H9 (cell line): Measurements from ENCODE around the gene RAB27B. TPM values are rescaled to one million over a fixed set of nuclear protein-coding genes. Genes with fewer than 3 reads are reported as not detected.

Source experiments
- DNase-seq: peaks from one replicate; pipeline ENCODE4 v3.0.0-alpha.2; 2017
- H2AFZ ChIP-seq: one replicate; pipeline ENCODE4 v1.6.1; 2013; ENCODE audit warnings: mild to moderate bottlenecking, low read length, control low read depth, moderate library complexity
- H2AK5ac ChIP-seq: 2 replicates; pipeline ENCODE4 v1.6.1; 2013; ENCODE audit warnings: low read length, control low read depth, mixed read lengths; ENCODE audit not compliant: insufficient read length
- H2BK120ac ChIP-seq: one replicate; pipeline ENCODE4 v1.6.1; 2013; ENCODE audit warnings: low read depth, mild to moderate bottlenecking, low read length, control low read depth, inconsistent platforms; ENCODE audit not compliant: poor library complexity, severe bottlenecking
- H2BK12ac ChIP-seq: 2 replicates; pipeline ENCODE4 v1.6.1; 2013; ENCODE audit warnings: low read length, control low read depth, mixed read lengths, low read depth; ENCODE audit not compliant: insufficient read length
- H2BK15ac ChIP-seq: 2 replicates; pipeline ENCODE4 v1.6.1; 2013; ENCODE audit warnings: low read depth, low read length, control low read depth
- H2BK20ac ChIP-seq: one replicate; pipeline ENCODE4 v1.6.1; 2013; ENCODE audit warnings: low read depth, mild to moderate bottlenecking, low read length, control low read depth, inconsistent platforms; ENCODE audit not compliant: poor library complexity, severe bottlenecking
- H2BK5ac ChIP-seq: 2 replicates; pipeline ENCODE4 v1.6.1; 2013; ENCODE audit warnings: low read length, control low read depth, mixed read lengths; ENCODE audit not compliant: insufficient read length
- H3K14ac ChIP-seq: 2 replicates; pipeline ENCODE4 v1.6.1; 2013; ENCODE audit warnings: low read length, control low read depth; ENCODE audit not compliant: insufficient read depth
- H3K18ac ChIP-seq: 2 replicates; pipeline ENCODE4 v1.6.1; 2013; ENCODE audit warnings: low read depth, mild to moderate bottlenecking, mixed read lengths, low read length, control low read depth; ENCODE audit not compliant: insufficient read length
- H3K23ac ChIP-seq: 2 replicates; pipeline ENCODE4 v1.6.1; 2013; ENCODE audit warnings: low read length, control low read depth, mixed read lengths, low read depth; ENCODE audit not compliant: insufficient read length
- H3K23me2 ChIP-seq: 2 replicates; pipeline ENCODE4 v1.6.1; 2013; ENCODE audit warnings: low read depth, mild to moderate bottlenecking, mixed read lengths, low read length, control low read depth; ENCODE audit not compliant: insufficient read length, poor library complexity, severe bottlenecking
- H3K27ac ChIP-seq: 2 replicates; pipeline ENCODE4 v1.5.1; 2013; ENCODE audit warnings: low read length, control low read depth, mixed read lengths, low read depth; ENCODE audit not compliant: insufficient read length
- H3K27me3 ChIP-seq: 2 replicates; pipeline ENCODE4 v1.6.1; 2013; ENCODE audit warnings: low read length, control low read depth, inconsistent platforms; ENCODE audit not compliant: insufficient read depth
- H3K4ac ChIP-seq: 2 replicates; pipeline ENCODE4 v1.6.1; 2013; ENCODE audit warnings: low read depth, mild to moderate bottlenecking, control low read depth, inconsistent platforms, low read length, moderate library complexity
- H3K4me1 ChIP-seq: 2 replicates; pipeline ENCODE4 v1.6.1; 2013; ENCODE audit warnings: low read length, control low read depth, inconsistent platforms; ENCODE audit not compliant: insufficient read depth
- H3K4me2 ChIP-seq: 2 replicates; pipeline ENCODE4 v1.6.1; 2013; ENCODE audit warnings: low read length, control low read depth, mixed read lengths; ENCODE audit not compliant: insufficient read length, insufficient read depth
- H3K56ac ChIP-seq: 2 replicates; pipeline ENCODE4 v1.6.1; 2013; ENCODE audit warnings: low read depth, mild to moderate bottlenecking, mixed read lengths, low read length, control low read depth; ENCODE audit not compliant: insufficient read length
- H3K79me1 ChIP-seq: 2 replicates; pipeline ENCODE4 v1.6.1; 2013; ENCODE audit warnings: low read depth, mild to moderate bottlenecking, moderate library complexity, low read length, control low read depth, inconsistent platforms; ENCODE audit not compliant: insufficient read depth, poor library complexity, severe bottlenecking
- H3K79me2 ChIP-seq: 2 replicates; pipeline ENCODE4 v1.6.1; 2013; ENCODE audit warnings: low read length, control low read depth, inconsistent platforms; ENCODE audit not compliant: insufficient read depth
- H3K9ac ChIP-seq: 2 replicates; pipeline ENCODE4 v1.6.1; 2013; ENCODE audit warnings: low read length, control low read depth, mixed read lengths; ENCODE audit not compliant: insufficient read length; ENCODE audit errors: extremely low read depth
- H3K9me3 ChIP-seq: one replicate; pipeline ENCODE4 v1.6.1; 2013; ENCODE audit warnings: low read depth, low read length, inconsistent platforms; ENCODE audit not compliant: control insufficient read depth
- H3T11ph ChIP-seq: one replicate; pipeline ENCODE4 v1.6.1; 2013; ENCODE audit warnings: mild to moderate bottlenecking, low read length, control low read depth, inconsistent platforms
- H4K20me1 ChIP-seq: one replicate; pipeline ENCODE4 v1.6.1; 2013; ENCODE audit not compliant: control insufficient read depth, insufficient read length, insufficient read depth
- H4K5ac ChIP-seq: 2 replicates; pipeline ENCODE4 v1.6.1; 2013; ENCODE audit warnings: low read depth, mild to moderate bottlenecking, mixed read lengths, low read length, control low read depth; ENCODE audit not compliant: insufficient read length
- H4K8ac ChIP-seq: replicated peaks from 2 replicates; pipeline ENCODE4 v1.6.1; 2013; ENCODE audit warnings: low read length, control low read depth, mixed read lengths, low read depth; ENCODE audit not compliant: insufficient read length
- H4K91ac ChIP-seq: 2 replicates; pipeline ENCODE4 v1.6.1; 2013; ENCODE audit warnings: low read depth, mild to moderate bottlenecking, moderate library complexity, mixed read lengths, low read length, control low read depth; ENCODE audit not compliant: insufficient read length
- H3K27ac Mint-ChIP-seq, 3 experiments: 2 replicates in 2 of 3; 3 replicates in 1 of 3; pipeline ENCODE4 v1.8.0; 2020 to 2021; ENCODE audit warnings: mixed read lengths in 3 of 3, mild to moderate bottlenecking in 1 of 3, moderate library complexity in 1 of 3
- H3K27me3 Mint-ChIP-seq: 2 replicates; pipeline ENCODE4 v1.8.0; 2021; ENCODE audit warnings: low read depth, mild to moderate bottlenecking, moderate library complexity, mixed read lengths
- H3K36me3 Mint-ChIP-seq, 3 experiments: 2 replicates in 2 of 3; 3 replicates in 1 of 3; pipeline ENCODE4 v1.8.0; 2020 to 2021; ENCODE audit warnings: low read depth in 3 of 3, mixed read lengths in 3 of 3; ENCODE audit not compliant: insufficient read depth in 1 of 3
- H3K4me1 Mint-ChIP-seq, 2 experiments: 2 replicates each; pipeline ENCODE4 v1.8.0; 2020; ENCODE audit warnings: mixed read lengths in 2 of 2
- H3K4me3 Mint-ChIP-seq, 2 experiments: 2 replicates in 1 of 2; 3 replicates in 1 of 2; pipeline ENCODE4 v1.8.0; 2020 to 2021; ENCODE audit warnings: mild to moderate bottlenecking in 2 of 2, mixed read lengths in 2 of 2, moderate library complexity in 1 of 2
- H3K9me3 Mint-ChIP-seq, 2 experiments: 2 replicates in 1 of 2; 3 replicates in 1 of 2; pipeline ENCODE4 v1.8.0; 2020; ENCODE audit warnings: mild to moderate bottlenecking in 2 of 2, mixed read lengths in 2 of 2, moderate library complexity in 1 of 2
- CTCF ChIP-seq: fragments of 200-600 bp; sonication (generic); conservative IDR thresholded peaks from 3 replicates; pipeline ENCODE4 v1.8.0; 2021; ENCODE audit warnings: antibody characterized with exemption, mild to moderate bottlenecking
- WGBS: extraction: QIAGEN DNeasy Blood & Tissue Kit; methylation state at CpG from one replicate; pipeline ENCODE4 v1.1.7; 2013; ENCODE audit warnings: missing lambda C conversion rate, low lambda C conversion rate, mixed read lengths; ENCODE audit not compliant: insufficient read length; ENCODE audit errors: extremely low coverage; 5-methylcytosine and 5-hydroxymethylcytosine counted together
- total RNA-seq: library from RNA; stranded (reverse); gene quantifications from 2 replicates; pipeline ENCODE4 v1.2.1, GENCODE V29; 2021

The RAB27B gene
- total RNA-seq, 1 experiment from 2014 or later: 0.15 TPM

- no peaks in the 10 kb centered on the region; a peak in 2 of 4 replicates for H3K4me1 Mint-ChIP-seq
- no CpG with 5 or more reads among the region's 1 CpG for WGBS
Observed at GRCh38 chr18:54813305-54813704, 15.0 kb upstream of the RAB27B start.

More at GRCh38 chr18:54813305-54813704, 15.0 kb upstream of the RAB27B start:
- no peaks in the 10 kb centered on the region for H3K79me2 ChIP-seq
- H3K9me3 ChIP-seq: no peaks in the 10 kb centered on the region
- H3K27me3 ChIP-seq: no peaks in the 10 kb centered on the region
- H3K9me3 Mint-ChIP-seq: no peaks in the 10 kb centered on the region
- no peak overlapping the region for H3K23ac ChIP-seq
- no peak overlapping the region for H4K8ac ChIP-seq
- H3T11ph ChIP-seq: no peak overlapping the region
- no peak overlapping the region for H3K4me3 Mint-ChIP-seq
- no peaks in the 10 kb centered on the region for H3K27me3 Mint-ChIP-seq
- H3K27ac ChIP-seq: no peak overlapping the region
- H4K5ac ChIP-seq: no peak overlapping the region
- H3K4me2 ChIP-seq: no peak overlapping the region
- no peak for DNase-seq
- no peak overlapping the region for H2BK12ac ChIP-seq
- no peak overlapping the region for H3K18ac ChIP-seq
- H2BK5ac ChIP-seq: no peak overlapping the region
- H2AK5ac ChIP-seq: no peak overlapping the region
- H4K91ac ChIP-seq: no peak overlapping the region
- no peak overlapping the region for H2BK15ac ChIP-seq
- H4K20me1 ChIP-seq: no peaks in the 10 kb centered on the region
- no peaks in the 10 kb centered on the region for H3K36me3 Mint-ChIP-seq
- no peak overlapping the region for H2BK120ac ChIP-seq
- H2AFZ ChIP-seq: no peak overlapping the region
- TF ChIP-seq CTCF: no peak
- H3K56ac ChIP-seq: no peak overlapping the region
- no peak overlapping the region for H2BK20ac ChIP-seq
- H3K4ac ChIP-seq: no peak overlapping the region
- H3K4me1 ChIP-seq: no peaks in the 10 kb centered on the region
- H3K23me2 ChIP-seq: no peaks in the 10 kb centered on the region
- H3K14ac ChIP-seq: no peak overlapping the region
- no peak overlapping the region for H3K9ac ChIP-seq
- H3K27ac Mint-ChIP-seq: no peak overlapping the region
- H3K79me1 ChIP-seq: no peaks in the 10 kb centered on the region
